ENCODE measurements around the gene EML1.

The EML1 gene

GRCh38 chr14:99955826-99956455 is 162.7 kb downstream of the EML1 start:
- H3K4me3 ChIP-seq (replicated peaks; ENCODE audit: low read depth, low read length) = no peak overlapping the region
- no peak for DNase-seq (ENCODE audit: low read depth)
- TF ChIP-seq CTCF (IDR thresholded peaks at IDR 0.05; ENCODE audit: low read length, missing control alignments) = no peak

GRCh38 chr14:99958380-99958779 is 165.2 kb downstream of the EML1 start:
- DNase-seq (ENCODE audit: low read depth) = no peak
- H3K4me3 ChIP-seq (replicated peaks; ENCODE audit: low read depth, low read length) = no peak overlapping the region
- no peak for TF ChIP-seq CTCF (IDR thresholded peaks at IDR 0.05; ENCODE audit: low read length, missing control alignments)

GRCh38 chr14:99961826-99962518 is 168.8 kb downstream of the EML1 start:
- no peak for TF ChIP-seq CTCF (IDR thresholded peaks at IDR 0.05; ENCODE audit: low read length, missing control alignments)
- H3K4me3 ChIP-seq (replicated peaks; ENCODE audit: low read depth, low read length) = no peak overlapping the region
- no peak for DNase-seq (ENCODE audit: low read depth)

- H3K4me3 ChIP-seq (replicated peaks; ENCODE audit: low read depth, low read length) = no peak overlapping the region
- no peak for DNase-seq (ENCODE audit: low read depth)
- TF ChIP-seq CTCF (IDR thresholded peaks at IDR 0.05; ENCODE audit: low read length, missing control alignments) = no peak
Observed at GRCh38 chr14:99964979-99965378, 171.8 kb downstream of the EML1 start.

GRCh38 chr14:99966037-99966835 is 173.0 kb downstream of the EML1 start:
- no peak for DNase-seq (ENCODE audit: low read depth)
- TF ChIP-seq CTCF (IDR thresholded peaks at IDR 0.05; ENCODE audit: low read length, missing control alignments) = no peak
- no peak overlapping the region for H3K4me3 ChIP-seq (replicated peaks; ENCODE audit: low read depth, low read length)

GRCh38 chr14:99966912-99967311 is 173.7 kb downstream of the EML1 start:
- no peak overlapping the region for H3K4me3 ChIP-seq (replicated peaks; ENCODE audit: low read depth, low read length)
- no peak for TF ChIP-seq CTCF (IDR thresholded peaks at IDR 0.05; ENCODE audit: low read length, missing control alignments)
- no peak for DNase-seq (ENCODE audit: low read depth)

Measured in fibroblast of pulmonary artery (primary cell).